HL-60/S4 treated with retinoic acid at 250 ng/mL for 4 days and 3 days (cell line): ENCODE data around the gene CYREN.

ENCODE experiments used
- in situ Hi-C: fragments of 300-500 bp; cut with MboI; formaldehyde crosslinking; loops from 2 replicates; pipeline ENCODE4 v1.7.0; 2022; ENCODE audit warnings: low sequenced_read_pairs

Gene CYREN

GRCh38 chr7:135197906-135198655 lies 27.6 kb upstream of the CYREN start:
- in situ Hi-C loops: no loop called here

DNA sequence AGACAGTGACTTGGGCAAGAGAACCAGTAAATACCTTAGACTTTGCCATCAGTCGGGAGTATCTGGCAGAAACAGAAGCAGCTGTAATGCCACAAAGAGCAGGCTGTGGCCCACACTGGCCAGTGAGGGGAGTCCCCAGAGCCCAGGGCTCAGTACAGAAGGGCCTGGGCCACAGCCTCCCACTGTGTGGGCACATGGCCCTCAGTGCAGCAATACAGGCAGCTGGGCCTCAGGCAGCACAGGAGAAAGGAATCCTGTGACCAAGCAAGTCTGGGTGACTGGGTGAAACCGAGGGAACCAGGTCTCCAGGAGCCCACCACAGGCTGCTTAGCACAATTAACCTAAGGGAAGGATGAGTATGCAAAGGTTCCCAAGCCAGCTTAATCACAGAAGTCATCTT lies 26.8 kb upstream of the CYREN start:
- in situ Hi-C loops: no loop called here

GRCh38 chr7:135195968-135196629 lies 25.6 kb upstream of the CYREN start:
- in situ Hi-C loops: no loop called here

GRCh38 chr7:135195156-135195555 lies 24.6 kb upstream of the CYREN start:
- in situ Hi-C loops: no loop called here

- in situ Hi-C loops: no loop called here
Observed at GRCh38 chr7:135194494-135195095, 24.1 kb upstream of the CYREN start.

- in situ Hi-C loops: no loop called here
Observed at GRCh38 chr7:135193615-135194081, 23.1 kb upstream of the CYREN start.

GRCh38 chr7:135192914-135193536 lies 22.5 kb upstream of the CYREN start:
- in situ Hi-C loops: no loop called here

- in situ Hi-C loops: no loop called here
Observed at GRCh38 chr7:135190703-135191102, 20.2 kb upstream of the CYREN start.

GRCh38 chr7:135189961-135190360 lies 19.5 kb upstream of the CYREN start:
- in situ Hi-C loops: no loop called here

- in situ Hi-C loops: no loop called here
Observed at GRCh38 chr7:135189221-135189662, 18.7 kb upstream of the CYREN start.

GRCh38 chr7:135188298-135188984 lies 17.9 kb upstream of the CYREN start:
- in situ Hi-C loops: no loop called here

DNA sequence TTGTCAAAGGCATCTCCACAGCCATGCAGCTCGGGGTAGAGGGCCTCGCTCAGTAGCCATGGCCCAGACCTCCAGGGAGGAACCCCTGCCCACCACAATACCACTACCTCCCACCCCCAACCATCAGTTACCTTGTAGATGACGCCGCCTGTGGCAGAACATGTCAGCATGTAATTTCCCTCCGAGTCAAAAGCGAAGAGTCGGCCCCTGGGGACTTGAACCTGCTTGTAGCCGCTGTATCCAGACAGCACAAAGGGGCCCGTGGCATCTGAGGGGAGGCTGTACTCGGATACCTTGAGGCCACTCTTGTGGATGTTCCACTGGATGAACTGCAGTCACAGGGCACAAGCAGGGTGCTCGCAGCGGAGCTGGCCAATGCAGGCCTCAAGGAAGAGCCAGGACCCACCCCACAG lies 16.3 kb upstream of the CYREN start:
- in situ Hi-C loops: no loop called here

- in situ Hi-C loops: no loop called here
Observed at GRCh38 chr7:135186261-135186540, 15.7 kb upstream of the CYREN start.

- in situ Hi-C loops: no loop called here
Observed at GRCh38 chr7:135185471-135186260, 15.2 kb upstream of the CYREN start.

DNA sequence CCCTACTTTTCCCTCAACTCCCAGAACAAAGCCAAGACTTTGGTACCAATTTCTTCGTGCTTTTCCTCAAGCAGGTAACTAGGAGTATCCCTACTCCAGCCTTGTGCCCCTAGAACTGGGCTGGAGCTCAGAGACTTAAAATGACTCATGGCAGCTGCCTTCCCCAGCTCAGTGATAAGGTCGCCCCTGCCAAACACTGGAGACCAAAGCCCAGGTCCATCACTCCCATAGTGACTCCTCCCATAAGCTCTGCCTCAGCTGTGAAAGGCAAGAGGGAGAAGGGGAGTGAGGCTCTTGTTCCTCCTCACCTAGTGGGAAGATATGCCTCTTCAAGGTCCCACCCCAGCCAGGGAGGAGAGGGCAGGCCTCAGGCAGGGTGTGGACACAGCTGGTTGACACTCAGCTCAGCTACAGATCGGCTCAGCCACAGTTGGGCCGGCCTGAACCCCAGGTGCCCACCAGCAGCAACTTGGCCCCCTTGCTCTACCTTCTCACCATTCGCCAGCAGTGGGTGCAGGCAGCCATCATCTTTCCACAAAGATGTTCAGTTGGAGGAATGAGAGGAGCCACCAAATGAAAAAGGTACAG lies 13.8 kb upstream of the CYREN start:
- in situ Hi-C loops: no loop called here

- in situ Hi-C loops: no loop called here
Observed at GRCh38 chr7:135183478-135183877, 13.0 kb upstream of the CYREN start.

DNA sequence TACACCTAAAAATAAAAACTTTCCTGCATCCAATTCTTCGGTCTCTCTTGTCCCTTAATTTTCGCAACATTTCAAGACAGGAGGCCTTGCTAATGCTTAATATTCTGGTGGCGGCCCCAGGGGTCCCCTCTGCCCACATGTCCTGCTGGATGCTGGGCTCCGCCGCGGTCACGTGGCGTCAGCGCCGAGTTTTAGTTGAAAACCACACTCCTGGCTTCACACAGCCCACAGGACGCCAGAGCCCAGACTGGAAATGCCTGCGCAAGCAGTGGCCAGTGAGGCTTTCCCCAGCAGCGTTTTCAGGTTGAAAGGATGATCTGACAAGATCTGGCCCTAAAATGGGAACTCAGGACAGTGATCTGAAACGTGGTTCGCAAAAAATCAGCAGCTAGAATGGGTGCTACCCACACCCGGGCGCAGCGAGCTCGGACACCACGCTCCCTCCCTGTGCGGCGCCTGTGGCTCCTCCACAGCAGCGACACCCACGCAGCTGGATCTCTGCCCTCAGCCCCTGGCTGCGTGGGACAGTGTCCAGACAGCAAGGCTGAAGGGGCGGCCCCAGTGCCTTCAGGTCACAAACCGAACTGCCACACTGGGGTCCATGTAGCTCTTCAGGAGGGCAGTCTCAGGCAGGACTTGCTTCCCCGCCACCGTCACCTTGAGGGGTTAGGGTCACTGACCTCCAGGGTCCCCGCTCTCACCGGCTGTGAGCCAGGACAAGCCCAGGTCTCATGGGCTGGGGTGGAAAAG lies 11.6 kb upstream of the CYREN start:
- in situ Hi-C loops: no loop called here

GRCh38 chr7:135181261-135181928 lies 10.9 kb upstream of the CYREN start:
- in situ Hi-C loops: no loop called here

GRCh38 chr7:135180122-135180521 lies 9.6 kb upstream of the CYREN start:
- in situ Hi-C loops: no loop called here
